Right atrium auricular region (tissue), 2 donors: ENCODE data around the gene NKX3-2. TPM values are rescaled to one million over a fixed set of nuclear protein-coding genes. Genes with fewer than 3 reads are reported as not detected.
A peak's percentile ranks its signal among the peaks of the same experiment; 100 is the strongest.

Experiments
- DNase-seq: peaks from one replicate; pipeline ENCODE4 v3.0.0-alpha.2; 2019; ENCODE audit warnings: low spot score
- H3K27ac ChIP-seq, 2 donors: fragments of 200-600 bp; sonication (generic); 1 replicate in 1 of 2; 2 replicates in 1 of 2; pipeline ENCODE4 v1.5.1; 2016 to 2019
- H3K27me3 ChIP-seq, 2 donors: fragments of 200-600 bp; sonication (generic); one replicate each; pipeline versions ENCODE4 v1.5.1 to v1.6.0; 2017 to 2019
- H3K36me3 ChIP-seq: fragments of 200-600 bp; sonication (generic); one replicate; pipeline ENCODE4 v1.5.1; 2016
- H3K4me1 ChIP-seq, 2 donors: fragments of 200-600 bp; sonication (generic); one replicate each; pipeline versions ENCODE4 v1.5.1 to v1.6.0; 2017 to 2019
- H3K4me3 ChIP-seq, 2 donors: fragments of 200-600 bp; sonication (generic); 1 replicate in 1 of 2; 2 replicates in 1 of 2; pipeline ENCODE4 v1.5.1; 2017 to 2019; ENCODE audit warnings: mild to moderate bottlenecking in 1 of 2, moderate library complexity in 1 of 2
- H3K9me3 ChIP-seq, 2 donors: fragments of 200-600 bp; sonication (generic); one replicate each; pipeline ENCODE4 v1.5.1; 2019
- CTCF ChIP-seq, 2 donors: fragments of 200-600 bp; sonication (generic); IDR thresholded peaks; one replicate each; pipeline ENCODE4 v1.5.1; 2019; ENCODE audit warnings: antibody characterized with exemption in 2 of 2
- total RNA-seq, 2 donors: library from RNA; depleted of rRNA; stranded (reverse); fragments of >200 nt; gene quantifications; one replicate each; pipeline ENCODE4 v1.1.0, GENCODE V29; 2016

Gene NKX3-2
- total RNA-seq: not detected

DNA sequence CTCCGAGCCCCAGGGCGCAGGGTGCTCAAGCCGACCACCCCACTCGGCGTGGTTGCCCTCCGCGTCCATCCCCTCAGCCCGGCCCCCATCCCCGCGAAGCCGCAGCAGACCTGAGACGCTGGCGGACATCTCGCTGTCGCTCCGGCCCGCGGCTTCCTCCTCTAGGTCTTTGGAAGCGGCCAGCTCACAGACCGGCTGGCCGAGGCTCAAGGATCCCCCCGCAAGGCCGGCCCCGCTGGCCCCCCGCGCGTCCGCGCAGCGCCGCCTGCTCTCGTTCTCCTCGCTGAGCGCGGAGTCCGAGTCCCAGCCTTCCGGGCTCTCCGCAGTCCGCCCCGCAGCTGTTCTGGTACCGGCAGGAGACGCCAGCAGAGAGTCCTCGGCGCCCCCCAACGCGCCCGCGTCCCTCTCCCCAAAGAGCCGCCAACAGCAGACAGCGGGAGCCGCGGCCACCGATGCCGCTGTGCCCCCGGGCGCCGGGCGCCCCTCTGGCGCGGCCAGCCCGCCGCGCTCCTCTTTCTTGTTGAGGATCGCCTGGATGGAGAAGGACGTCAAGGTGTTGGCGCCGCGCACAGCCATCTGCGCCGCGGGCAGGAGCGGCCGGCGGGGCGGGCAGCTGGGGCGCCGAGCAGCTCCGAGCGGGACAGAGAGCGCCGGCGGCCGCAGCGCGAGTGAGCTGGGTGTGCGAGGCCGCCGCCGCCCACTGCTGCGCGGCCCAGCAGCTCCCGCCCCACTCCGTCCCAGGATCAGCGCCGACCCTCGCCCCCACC is at the start of gene NKX3-2:
NKX3-2 (minus strand) TSS at position 670 of the 767 bp plus-strand sequence; CDS start at position 576, 94 bp downstream.
- no peaks in the 10 kb centered on the region for H3K9me3 ChIP-seq
- no peaks in the 10 kb centered on the region for H3K36me3 ChIP-seq
- peak within 1 kb of the TSS; percentile 37 to 54 for H3K4me3 ChIP-seq
- no peak for DNase-seq
- H3K27me3 ChIP-seq: peaks cover 80 to 90% of the 10 kb centered on the region in 2 donors
- TF ChIP-seq CTCF (IDR thresholded peaks at IDR 0.05): no peak
- H3K4me1 ChIP-seq: peaks cover 0 to 62% of the 10 kb centered on the region in 2 donors
- no peak within 1 kb of the TSS for H3K27ac ChIP-seq

DNA sequence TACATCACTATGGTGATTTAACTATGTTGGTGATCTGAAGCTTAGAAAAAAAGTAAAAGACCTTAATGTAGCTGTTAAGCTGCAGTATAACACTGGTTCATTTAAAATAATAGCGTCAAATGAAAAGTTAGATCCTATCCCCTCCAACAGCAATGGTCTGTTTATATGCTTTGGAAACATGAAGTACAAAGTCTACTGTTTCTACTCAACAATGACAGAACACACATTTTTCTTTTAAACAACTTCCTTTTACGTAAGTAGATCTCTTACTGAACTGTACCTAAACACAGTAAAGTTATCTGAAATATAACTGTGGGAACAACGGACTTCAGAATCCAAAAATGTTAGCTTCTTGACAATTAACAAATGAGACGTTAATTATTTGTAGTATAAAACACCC is 47.9 kb upstream of the NKX3-2 start:
- DNase-seq: no peak
- Histone ChIP-seq H3K4me1 (no peaks in the 10 kb centered on the region), H3K4me3 (no peak overlapping the region), H3K9me3 (no peaks in the 10 kb centered on the region), H3K27me3 (no peaks in the 10 kb centered on the region), H3K27ac (no peak overlapping the region), H3K36me3 (peaks cover 89% of the 10 kb centered on the region)
- no peak for TF ChIP-seq CTCF (IDR thresholded peaks at IDR 0.05)

DNA sequence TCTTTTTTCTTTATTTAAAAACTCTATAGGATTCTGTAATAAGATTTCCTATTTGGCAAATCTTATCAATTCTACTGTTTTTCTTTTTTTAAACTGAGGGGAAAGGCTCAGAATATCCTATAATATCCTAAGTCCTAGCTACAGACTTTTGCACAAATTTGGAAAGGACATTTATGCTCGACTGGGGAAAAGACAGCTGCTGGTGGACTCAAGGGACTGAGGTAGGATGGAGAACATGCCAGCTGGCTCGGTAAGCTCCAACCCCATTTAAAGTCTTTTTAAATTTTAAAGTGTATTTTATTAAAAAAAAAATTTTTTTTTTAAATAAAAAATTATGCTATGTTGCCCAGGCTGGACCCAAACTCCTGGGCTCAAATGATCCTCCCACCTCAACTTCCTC is 46.5 kb upstream of the NKX3-2 start:
- no peaks in the 10 kb centered on the region for H3K4me1 ChIP-seq
- no peak for DNase-seq
- no peaks in the 10 kb centered on the region for H3K9me3 ChIP-seq
- H3K27me3 ChIP-seq: no peaks in the 10 kb centered on the region
- TF ChIP-seq CTCF (IDR thresholded peaks at IDR 0.05): no peak
- no peak overlapping the region for H3K27ac ChIP-seq
- no peak overlapping the region for H3K4me3 ChIP-seq
- H3K36me3 ChIP-seq: peaks cover 91% of the 10 kb centered on the region

GRCh38 chr4:13588954-13589353 is 44.6 kb upstream of the NKX3-2 start:
- Histone ChIP-seq H3K9me3 (no peaks in the 10 kb centered on the region), H3K36me3 (peaks cover 76% of the 10 kb centered on the region), H3K4me3 (no peak overlapping the region), H3K4me1 (no peaks in the 10 kb centered on the region), H3K27ac (no peak overlapping the region), H3K27me3 (no peaks in the 10 kb centered on the region)
- no peak for DNase-seq
- TF ChIP-seq CTCF (IDR thresholded peaks at IDR 0.05): no peak

GRCh38 chr4:13584481-13584880 is 40.2 kb upstream of the NKX3-2 start:
- no peak for DNase-seq
- no peak for TF ChIP-seq CTCF (IDR thresholded peaks at IDR 0.05)
- Histone ChIP-seq H3K9me3 (no peaks in the 10 kb centered on the region), H3K36me3 (peaks cover 73% of the 10 kb centered on the region), H3K27me3 (no peaks in the 10 kb centered on the region), H3K4me1 (no peaks in the 10 kb centered on the region), H3K27ac (no peak overlapping the region), H3K4me3 (no peak overlapping the region)

DNA sequence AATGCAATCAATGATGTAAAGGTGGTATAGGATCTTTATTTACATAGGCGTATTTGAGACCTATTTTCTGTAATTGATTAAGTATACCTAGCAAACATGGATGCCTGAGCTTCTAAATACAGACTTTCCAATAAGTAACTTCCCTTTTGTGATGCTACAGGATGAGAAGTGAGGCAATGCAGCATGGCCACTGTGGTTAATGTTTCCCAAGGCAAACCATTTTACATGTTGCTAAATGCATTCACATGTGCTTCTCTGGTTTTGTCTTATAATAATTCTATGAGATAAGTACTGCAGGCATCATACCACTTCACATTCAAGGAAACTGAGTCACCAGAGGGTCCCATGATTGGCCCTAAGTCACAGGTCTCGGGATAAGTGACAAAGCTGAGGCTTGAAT is 35.7 kb upstream of the NKX3-2 start:
- H3K9me3 ChIP-seq: no peaks in the 10 kb centered on the region
- DNase-seq: no peak
- H3K4me3 ChIP-seq: no peak overlapping the region
- peaks cover 63% of the 10 kb centered on the region for H3K36me3 ChIP-seq
- TF ChIP-seq CTCF (IDR thresholded peaks at IDR 0.05): no peak
- no peak overlapping the region for H3K27ac ChIP-seq
- H3K4me1 ChIP-seq: no peaks in the 10 kb centered on the region
- H3K27me3 ChIP-seq: no peaks in the 10 kb centered on the region
